ENCODE data around the gene ALOXE3.

The ALOXE3 gene

GRCh38 chr17:8117980-8118768 is at the start of gene ALOXE3:
Gene ALOXE3, minus strand, starts transcription at chr17:8118514. Its CDS starts 524 bp downstream, at chr17:8117990.
- DNase-seq, result no peak

GRCh38 chr17:8167526-8167925 is 49.2 kb upstream of the ALOXE3 start:
- DNase-seq, result no peak

DNA sequence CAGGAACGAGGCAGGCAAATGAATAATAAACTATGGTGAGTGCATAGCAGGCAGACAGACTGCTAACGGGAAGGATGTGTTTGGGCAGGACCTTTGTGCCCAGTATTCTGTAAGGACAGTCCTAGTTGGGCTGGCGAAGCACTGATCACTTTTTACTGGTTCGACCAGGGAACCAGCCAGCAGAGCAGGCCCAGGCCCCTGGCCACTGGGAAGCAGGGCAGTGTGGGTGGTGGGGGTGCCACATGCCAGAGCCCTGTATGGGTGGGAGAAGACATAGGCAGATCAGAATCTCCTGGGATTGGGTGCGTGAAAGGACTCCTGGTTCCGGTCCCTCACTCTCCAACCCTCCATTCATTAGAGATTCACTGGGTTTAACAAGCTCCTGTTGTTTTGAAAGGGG is 48.4 kb upstream of the ALOXE3 start:
- no peak for DNase-seq

DNA sequence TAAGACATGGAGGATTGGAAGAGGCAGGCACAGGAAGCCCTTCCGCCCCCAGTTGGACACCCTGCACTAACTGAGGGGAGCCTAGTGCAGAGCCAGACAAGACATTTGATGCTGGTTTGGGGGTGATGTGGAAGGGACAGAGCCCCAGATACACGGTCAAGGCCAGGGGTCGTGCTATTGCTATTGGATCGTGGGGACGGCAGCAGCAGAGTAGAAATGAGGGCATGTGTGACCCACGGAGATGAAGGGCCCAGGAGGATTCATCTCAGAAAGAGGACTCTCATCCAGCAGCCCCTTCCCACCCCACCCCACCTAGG is 46.5 kb upstream of the ALOXE3 start:
- DNase-seq, result no peak

DNA sequence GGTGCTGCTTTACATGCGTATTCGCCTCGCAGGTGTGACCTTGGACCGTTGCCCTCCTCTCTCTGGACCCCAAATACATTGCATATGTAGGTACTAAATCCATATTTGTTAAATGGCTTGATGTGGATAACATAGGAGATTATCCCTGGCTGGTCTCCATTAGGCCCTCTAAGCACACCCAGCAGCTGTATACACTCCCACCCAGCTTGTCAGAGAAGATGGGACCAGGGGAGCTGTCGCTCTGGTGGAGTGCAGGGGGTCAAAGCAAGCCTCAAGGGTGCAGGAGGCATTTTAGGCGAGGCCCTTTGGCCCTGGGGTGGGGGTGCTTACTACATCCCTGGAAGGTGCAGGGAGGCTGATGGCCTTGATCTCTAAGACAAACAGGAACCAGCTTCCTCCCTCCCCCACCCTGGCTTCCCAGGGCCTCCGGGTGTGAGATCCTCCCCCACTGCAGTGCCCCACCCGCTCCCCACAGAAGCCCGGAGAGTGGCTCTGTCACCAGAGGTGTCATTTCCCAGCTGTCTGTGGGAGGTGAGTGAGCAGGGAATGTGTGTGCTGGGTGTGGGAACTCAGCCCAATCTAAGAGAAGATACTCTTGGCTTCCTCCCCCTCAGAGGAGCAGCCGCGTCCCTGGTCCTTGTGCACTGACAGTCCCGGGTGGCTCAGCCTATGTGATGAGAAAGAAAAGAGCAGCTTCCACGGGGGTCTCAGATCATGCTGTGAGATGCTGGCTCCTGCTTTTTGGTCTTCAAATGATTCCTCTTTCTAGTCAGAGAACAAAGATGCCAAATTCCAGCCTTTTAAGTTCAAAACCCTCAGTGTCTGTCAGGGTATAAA is 45.9 kb upstream of the ALOXE3 start:
- no peak for DNase-seq

- no peak for DNase-seq
These were observed 45.0 kb upstream of the ALOXE3 start for GRCh38 chr17:8162997-8163977.

- peak; percentile 44 for DNase-seq
These were observed 44.1 kb upstream of the ALOXE3 start, which contains the start of gene VAMP2 for GRCh38 chr17:8162233-8162996. Gene VAMP2, minus strand, starts transcription at chr17:8162948. Its CDS starts 69 bp downstream, at chr17:8162879.

DNA sequence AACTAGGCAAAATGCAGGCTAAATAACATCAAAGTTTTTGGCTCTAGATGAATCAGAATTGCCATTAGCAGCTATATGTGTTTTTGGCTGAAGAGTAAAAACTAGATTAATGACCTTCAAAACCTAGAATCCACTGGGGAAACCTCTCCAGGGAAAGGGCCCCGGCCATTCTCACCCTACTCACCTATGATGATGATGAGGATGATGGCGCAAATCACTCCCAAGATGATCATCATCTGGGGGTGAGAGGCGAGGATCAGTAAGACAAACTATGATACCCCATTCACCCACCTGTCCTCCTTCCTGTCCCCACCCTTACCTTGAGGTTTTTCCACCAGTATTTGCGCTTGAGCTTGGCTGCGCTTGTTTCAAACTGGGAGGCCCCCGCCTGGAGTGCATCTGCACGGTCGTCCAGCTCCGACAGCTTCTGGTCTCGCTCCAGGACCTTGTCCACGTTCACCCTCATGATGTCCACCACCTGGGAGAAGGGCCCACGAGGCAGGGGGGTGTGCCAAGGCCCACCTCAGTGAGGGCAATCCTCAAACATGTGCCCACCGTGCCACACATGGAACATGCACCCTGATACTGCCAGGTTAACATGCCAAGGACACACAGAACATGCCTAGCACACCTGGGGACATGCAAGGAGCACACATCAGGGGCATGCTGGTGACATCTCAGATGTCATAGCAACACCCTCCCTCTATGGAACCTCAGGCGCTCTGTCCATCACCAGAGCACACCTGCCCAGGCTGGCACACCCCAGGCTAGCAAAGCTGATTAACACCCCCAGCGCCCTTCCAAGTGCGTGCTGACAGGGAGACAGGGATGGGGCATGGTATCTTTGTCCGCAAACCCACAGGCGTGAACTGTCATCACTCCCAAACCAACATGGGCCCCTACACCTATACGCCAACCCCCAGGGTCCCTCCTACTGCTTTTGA is 43.2 kb upstream of the ALOXE3 start:
- DNase-seq, result no peak

DNA sequence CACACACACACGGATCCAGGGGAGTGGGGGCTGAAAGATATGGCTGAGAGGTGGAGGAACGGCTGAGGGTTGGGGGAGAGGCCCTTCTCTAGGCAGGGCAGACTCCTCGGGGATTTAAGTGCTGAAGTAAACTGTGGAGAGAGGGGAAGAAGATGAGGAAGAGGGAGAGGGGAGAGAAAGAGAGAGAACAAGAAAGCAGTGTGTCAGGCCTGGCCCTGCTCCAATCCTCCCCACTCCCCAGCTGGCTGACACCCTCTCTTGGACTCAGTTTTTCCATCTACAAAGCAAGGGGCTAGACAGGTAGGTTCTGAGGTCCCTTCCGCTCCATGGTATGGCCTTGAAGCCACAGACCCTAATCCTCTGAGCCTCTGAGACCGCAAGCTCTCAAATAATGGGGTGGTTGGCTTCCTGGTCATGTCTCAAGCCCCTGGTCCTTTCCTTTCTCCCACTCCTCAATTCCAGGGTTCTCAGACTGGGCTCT is 42.5 kb upstream of the ALOXE3 start:
- DNase-seq, result no peak

GRCh38 chr17:8160224-8160577 is 41.9 kb upstream of the ALOXE3 start:
- DNase-seq, result no peak

GRCh38 chr17:8159459-8160223 is 41.3 kb upstream of the ALOXE3 start:
- no peak for DNase-seq

DNA sequence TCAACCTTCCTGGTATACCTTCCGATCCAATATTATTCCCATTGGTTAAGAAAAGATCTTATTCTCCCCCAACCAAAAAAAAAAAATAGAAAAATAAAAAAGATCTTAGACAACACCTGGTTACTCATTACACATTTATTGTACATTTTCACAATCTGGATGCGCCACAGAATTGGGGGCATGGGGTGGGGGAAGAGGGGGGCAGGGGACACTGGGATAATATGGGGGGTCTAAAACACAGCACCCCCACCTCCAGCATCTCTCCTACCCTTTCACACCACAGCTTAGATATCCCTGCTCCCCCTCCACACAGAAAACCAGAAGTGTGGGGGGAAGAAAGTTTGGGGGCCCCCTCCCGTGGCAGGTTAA is 40.7 kb upstream of the ALOXE3 start:
- DNase-seq, result no peak

DNA sequence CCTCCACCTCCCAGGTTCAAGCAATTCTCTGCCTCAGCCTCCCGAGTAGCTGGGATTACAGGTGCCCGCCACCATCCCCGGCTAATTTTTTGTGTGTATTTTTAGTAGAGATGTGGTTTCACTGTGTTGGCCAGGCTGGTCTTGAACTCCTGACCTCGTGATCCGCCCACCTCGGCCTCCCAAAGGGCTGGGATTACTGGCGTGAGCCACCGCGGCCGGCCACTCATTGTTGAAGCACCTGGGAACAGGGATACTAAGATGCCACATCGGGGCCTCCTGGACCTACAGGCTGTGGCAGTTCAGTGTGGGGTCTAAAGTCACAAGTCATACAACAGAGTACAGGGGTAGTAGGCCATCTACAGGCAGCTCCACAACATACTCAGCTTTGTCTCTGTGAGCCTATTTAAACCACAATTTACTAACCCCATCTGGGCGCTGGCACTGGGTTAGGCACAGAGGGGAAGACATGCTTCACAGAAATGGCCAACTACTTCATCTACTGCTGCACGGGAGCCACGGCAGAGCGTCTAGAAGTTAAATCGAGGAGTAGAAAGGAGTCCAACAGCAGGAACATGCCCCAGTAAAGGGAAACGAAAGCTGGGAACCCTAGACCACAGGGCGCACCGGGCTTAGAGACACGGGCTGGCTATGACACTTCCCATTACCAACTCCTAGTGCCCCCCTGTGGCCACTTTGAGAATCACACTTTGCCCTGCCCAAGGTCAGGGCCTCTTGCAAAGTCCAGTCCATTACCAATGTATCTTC is 40.1 kb upstream of the ALOXE3 start:
- DNase-seq, result peak; percentile 66

DNA sequence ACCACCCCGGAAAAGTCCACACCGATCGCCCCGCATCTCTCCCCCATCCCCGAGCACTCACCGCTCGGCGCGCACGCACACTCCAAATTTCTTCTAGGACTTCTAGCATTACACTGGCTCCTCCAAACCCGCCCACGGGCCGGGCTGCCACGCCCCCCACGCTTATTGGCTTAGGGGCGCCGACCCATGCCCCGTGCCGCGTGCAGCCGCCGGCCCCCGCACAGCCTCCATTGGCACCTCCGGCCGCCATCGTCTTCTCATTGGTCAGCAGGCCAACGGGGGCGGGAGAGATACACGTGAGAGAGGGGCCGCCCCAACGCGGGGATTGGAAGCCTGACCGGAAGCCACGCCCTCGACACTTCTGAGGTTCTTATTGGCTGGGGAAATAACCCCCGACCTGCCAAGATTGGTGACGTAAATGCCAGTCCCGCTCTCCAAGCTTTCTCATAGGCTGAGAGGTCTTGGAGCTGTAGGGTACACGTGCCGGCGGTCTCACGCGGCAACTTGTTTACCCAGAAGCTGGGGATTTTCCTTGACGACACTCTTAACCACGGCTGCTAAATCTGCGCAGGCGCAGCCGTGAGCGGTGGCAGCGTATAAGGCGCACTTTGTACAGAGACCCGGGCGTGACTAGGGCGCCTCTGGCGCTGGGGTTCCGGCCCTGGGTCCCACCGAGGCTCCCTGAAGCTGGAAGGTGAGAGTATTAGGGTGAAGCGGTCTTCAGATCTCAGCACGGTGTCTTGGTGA is 38.1 kb upstream of the ALOXE3 start:
- peak; percentile 100 for DNase-seq

DNA sequence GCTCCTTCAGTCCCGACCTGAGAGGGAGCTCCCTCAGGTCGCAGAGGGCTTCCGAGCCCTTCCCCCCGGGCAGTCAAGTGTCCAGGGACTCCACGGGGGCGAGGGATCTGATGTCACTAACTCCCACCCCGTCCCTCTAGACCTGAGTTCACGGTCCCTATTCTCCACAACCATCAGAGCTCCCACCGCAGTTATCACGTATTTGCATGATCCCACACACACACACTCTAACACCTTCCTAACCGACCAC is 37.6 kb upstream of the ALOXE3 start:
- no peak for DNase-seq

DNA sequence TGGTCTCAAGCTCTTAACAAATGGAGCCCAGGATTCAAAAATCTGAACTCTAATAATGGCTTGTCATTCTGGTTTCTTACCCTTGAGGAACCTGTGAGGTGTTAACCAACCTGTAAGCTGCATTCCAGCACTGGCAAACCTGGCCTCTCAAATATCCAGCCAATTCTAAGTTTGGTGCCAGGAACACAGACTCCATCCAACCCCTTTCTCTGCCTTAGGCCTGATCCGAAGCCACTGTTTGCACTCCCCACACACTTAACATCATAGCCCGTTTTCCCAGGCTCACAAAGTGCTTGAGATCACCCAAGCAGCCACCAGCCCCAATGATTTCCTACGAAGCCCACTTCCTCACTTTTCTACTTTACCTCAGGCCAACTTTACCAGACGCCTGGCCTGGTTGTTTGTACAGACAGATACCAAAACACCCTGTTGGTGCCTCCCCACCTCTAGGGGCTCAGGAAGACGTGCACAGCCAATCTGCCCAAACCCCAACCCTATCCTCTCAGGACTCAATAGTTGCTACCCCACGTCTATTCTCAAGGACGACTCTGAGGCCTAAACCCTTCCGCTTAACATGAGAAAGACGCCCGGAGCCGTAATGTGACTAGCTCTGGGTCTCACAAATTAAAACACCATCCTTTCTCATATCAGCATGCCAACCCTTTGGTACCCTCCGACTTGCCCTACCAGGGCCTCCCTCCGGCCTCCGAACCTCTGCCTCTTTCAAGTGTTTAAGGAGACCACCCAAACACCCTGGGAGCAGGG is 37.1 kb upstream of the ALOXE3 start:
- no peak for DNase-seq

DNA sequence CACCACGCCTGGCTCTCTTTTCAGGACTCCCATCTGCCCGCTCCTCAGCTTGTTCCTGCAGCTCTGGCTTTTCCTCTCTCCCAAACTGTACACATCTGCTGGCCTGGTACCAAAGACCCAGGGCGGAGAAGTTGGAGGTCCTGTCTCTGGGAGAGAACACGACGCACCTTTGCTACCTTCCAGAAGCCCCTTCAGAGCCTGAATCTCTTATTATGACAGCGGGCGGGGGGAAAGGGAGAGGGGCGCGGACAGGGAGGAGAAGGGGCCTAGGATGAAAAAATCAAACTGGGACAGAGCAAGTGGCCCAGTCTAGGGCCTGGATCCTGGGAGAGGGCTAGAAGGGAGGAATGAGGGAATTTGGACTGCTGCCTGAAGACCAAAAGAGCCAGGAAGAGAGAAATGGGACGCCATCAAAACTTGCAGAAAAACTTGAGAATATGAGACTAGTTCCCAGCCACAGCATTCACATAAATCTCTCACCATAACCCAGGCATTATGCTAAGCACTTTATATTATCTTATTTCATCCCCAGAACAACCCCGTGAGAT is 36.4 kb upstream of the ALOXE3 start:
- DNase-seq, result no peak
